ENCODE measurements around the gene RHOBTB3. TPM values are rescaled to one million over a fixed set of nuclear protein-coding genes. Genes with fewer than 3 reads are reported as not detected.
"Not testable (repeated sequence)": the region's sequence is repeated elsewhere in the genome, so short reads cannot be mapped to it uniquely, and the experiment has no call there.

RHOBTB3 gene
- total RNA-seq, 4 donors from 2014 or later = 4.7 to 59.3 (median 13.6) TPM

- DNase-seq = no peak
- 41 to 45% methylated on average over 10 of the region's 10 CpGs for WGBS, 2 donors
Measured at GRCh38 chr5:95835682-95836385, 104.7 kb downstream of the RHOBTB3 start.

GRCh38 chr5:95836544-95836943, 105.4 kb downstream of the RHOBTB3 start:
- DNase-seq = no peak
- no peak for TF ChIP-seq CTCF (IDR thresholded peaks at IDR 0.05)
- TF ChIP-seq POLR2A (IDR thresholded peaks at IDR 0.05) = no peak
- no peaks in the 10 kb centered on the region for H3K36me3 ChIP-seq
- H3K27me3 ChIP-seq = no peaks in the 10 kb centered on the region
- 79 to 81% methylated on average over 1 of the region's 1 CpG for WGBS, 2 donors
- peak overlapping the region in 3 of 4 donors; percentile 86 for H3K27ac ChIP-seq
- H3K4me1 ChIP-seq = peaks cover 12 to 56% (median 18%) of the 10 kb centered on the region in 3 donors
- H3K4me3 ChIP-seq = no peak overlapping the region
- intact Hi-C loops (cut with DNase I) = no loop called here
- no peaks in the 10 kb centered on the region for H3K9me3 ChIP-seq

More at GRCh38 chr5:95835682-95836385, 104.7 kb downstream of the RHOBTB3 start:
- intact Hi-C loops (cut with DNase I) = no loop called here
- Histone ChIP-seq H3K27ac (peak overlapping the region in 3 of 4 donors; percentile 86), H3K4me3 (peak overlapping the region in 3 of 4 donors; percentile 51 to 65 (median 60)), H3K4me1 (peaks cover 12 to 50% (median 18%) of the 10 kb centered on the region in 3 donors), H3K9me3 (no peaks in the 10 kb centered on the region), H3K27me3 (no peaks in the 10 kb centered on the region), H3K36me3 (no peaks in the 10 kb centered on the region)
- no peak for TF ChIP-seq CTCF (IDR thresholded peaks at IDR 0.05)
- TF ChIP-seq POLR2A (IDR thresholded peaks at IDR 0.05) = no peak

GRCh38 chr5:95836971-95837370, 105.8 kb downstream of the RHOBTB3 start:
- peaks cover 12 to 60% (median 18%) of the 10 kb centered on the region in 3 donors for H3K4me1 ChIP-seq
- 88 to 100% methylated on average over 1 to 4 of the region's 4 CpGs for WGBS, 2 donors
- H3K27me3 ChIP-seq; H3K36me3 ChIP-seq; DNase-seq; H3K4me3 ChIP-seq; intact Hi-C loops (cut with DNase I); H3K9me3 ChIP-seq: not testable (repeated sequence)
- H3K27ac ChIP-seq = peak overlapping the region in 2 of 4 donors; percentile 86

GRCh38 chr5:95837492-95837891, 106.4 kb downstream of the RHOBTB3 start:
- intact Hi-C loops (cut with DNase I) = no loop called here
- TF ChIP-seq POLR2A (IDR thresholded peaks at IDR 0.05) = no peak
- no peak for TF ChIP-seq CTCF (IDR thresholded peaks at IDR 0.05)
- H3K36me3 ChIP-seq = no peaks in the 10 kb centered on the region
- H3K9me3 ChIP-seq = no peaks in the 10 kb centered on the region
- no peak for DNase-seq
- no peaks in the 10 kb centered on the region for H3K27me3 ChIP-seq
- no peak overlapping the region for H3K4me3 ChIP-seq
- 98 to 99% methylated on average over 5 of the region's 5 CpGs for WGBS, 2 donors
- no peak overlapping the region for H3K27ac ChIP-seq
- H3K4me1 ChIP-seq = peaks cover 12 to 66% (median 18%) of the 10 kb centered on the region in 3 donors

GRCh38 chr5:95838001-95838520, 106.9 kb downstream of the RHOBTB3 start:
- TF ChIP-seq CTCF (IDR thresholded peaks at IDR 0.05) (no peak), POLR2A (IDR thresholded peaks at IDR 0.05) (no peak)
- no peak overlapping the region for H3K27ac ChIP-seq
- H3K27me3 ChIP-seq = no peaks in the 10 kb centered on the region
- H3K4me1 ChIP-seq = peaks cover 12 to 70% (median 22%) of the 10 kb centered on the region in 3 donors
- DNase-seq = no peak
- 88 to 93% methylated on average over 6 to 8 of the region's 8 CpGs for WGBS, 2 donors
- H3K36me3 ChIP-seq = no peaks in the 10 kb centered on the region
- intact Hi-C loops (cut with DNase I) = no loop called here
- H3K4me3 ChIP-seq = no peak overlapping the region
- H3K9me3 ChIP-seq = no peaks in the 10 kb centered on the region
